ENCODE measurements around the gene SLC35B2. TPM values are rescaled to one million over a fixed set of nuclear protein-coding genes. Genes with fewer than 3 reads are reported as not detected.

The SLC35B2 gene
- total RNA-seq: 65.0 and 70.3 TPM in 2 replicates

GRCh38 chr6:44257025-44257752, at the start of gene SLC35B2:
Gene SLC35B2 (minus strand): TSS chr6:44257528. CDS start chr6:44257410, 118 bp downstream.

GRCh38 chr6:44269921-44270525, 12.7 kb upstream of the SLC35B2 start, which contains the start of gene TMEM151B:
Gene TMEM151B (plus strand): TSS chr6:44270450. CDS start chr6:44270743, 293 bp downstream.

GRCh38 chr6:44265007-44265721, 7.8 kb upstream of the SLC35B2 start, which contains the start of gene NFKBIE:
Gene NFKBIE (minus strand): TSS chr6:44265551. CDS start chr6:44265346, 205 bp downstream.

GRCh38 chr6:44246663-44247337, 10.5 kb downstream of the SLC35B2 start, which contains the start of gene HSP90AB1:
Gene HSP90AB1 (plus strand): TSS chr6:44247101. CDS start chr6:44248630, 1,529 bp downstream.

GRCh38 chr6:44223319-44224028, 33.9 kb downstream of the SLC35B2 start, which contains the start of gene SLC29A1:
Gene SLC29A1 (plus strand): TSS chr6:44223595. CDS start chr6:44227314, 3,719 bp downstream.

GRCh38 chr6:44216677-44217331, 40.5 kb downstream of the SLC35B2 start, which contains the start of gene MYMX:
Gene MYMX (plus strand): TSS chr6:44216926. CDS start chr6:44217472, 546 bp downstream.

Other genes with a start within 250 kb of the SLC35B2 start
- 37.5 and 46.0 TPM in 2 replicates for gene MRPL14, start 130.1 kb downstream of the SLC35B2 start, total RNA-seq
- gene TMEM63B, start 130.0 kb downstream of the SLC35B2 start, total RNA-seq: 17.0 and 33.7 TPM in 2 replicates
- 0.97 TPM in 1 of 2 replicates, not detected in the other for gene CAPN11, start 98.7 kb downstream of the SLC35B2 start, total RNA-seq
- gene MYMX, start 40.6 kb downstream of the SLC35B2 start, total RNA-seq: 0.49 TPM in 1 of 2 replicates, not detected in the other
- 26.9 and 40.3 TPM in 2 replicates for gene SLC29A1, start 33.9 kb downstream of the SLC35B2 start, total RNA-seq
- 654 and 695 TPM in 2 replicates for gene HSP90AB1, start 10.4 kb downstream of the SLC35B2 start, total RNA-seq
- gene NFKBIE, start 8.0 kb upstream of the SLC35B2 start, total RNA-seq: 1.1 and 3.9 TPM in 2 replicates
- not detected in 2 replicates for gene TMEM151B, start 12.9 kb upstream of the SLC35B2 start, total RNA-seq
- 9.9 and 10.3 TPM in 2 replicates for gene AARS2, start 55.8 kb upstream of the SLC35B2 start, total RNA-seq
- not detected in 2 replicates for gene SPATS1, start 85.1 kb upstream of the SLC35B2 start, total RNA-seq
- 12.2 and 12.8 TPM in 2 replicates for gene CDC5L, start 130.2 kb upstream of the SLC35B2 start, total RNA-seq